ENCODE measurements around the gene ZNF362.

DNA sequence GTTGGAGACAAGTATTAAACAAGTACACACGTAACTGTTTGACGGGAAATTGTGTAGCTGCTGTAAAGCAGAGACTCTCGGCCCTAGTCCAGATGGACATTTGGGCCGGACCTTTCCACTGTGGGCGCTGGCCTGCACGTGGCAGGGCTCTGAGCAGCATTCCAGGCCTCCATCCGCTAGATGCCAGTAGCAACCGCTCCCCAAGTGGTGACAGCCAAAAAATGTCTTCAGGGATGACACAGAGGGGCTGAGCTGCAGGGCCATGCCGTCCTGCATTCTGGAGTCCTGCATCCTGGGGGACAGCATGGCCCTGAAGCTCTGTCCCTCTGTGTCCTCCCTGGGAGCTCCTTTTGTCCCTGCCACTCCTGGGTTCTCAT, 39.8 kb downstream of the ZNF362 start:
- TF ChIP-seq POLR2A (IDR thresholded peaks at IDR 0.05), result no peak
- TF ChIP-seq, protein P1, sequence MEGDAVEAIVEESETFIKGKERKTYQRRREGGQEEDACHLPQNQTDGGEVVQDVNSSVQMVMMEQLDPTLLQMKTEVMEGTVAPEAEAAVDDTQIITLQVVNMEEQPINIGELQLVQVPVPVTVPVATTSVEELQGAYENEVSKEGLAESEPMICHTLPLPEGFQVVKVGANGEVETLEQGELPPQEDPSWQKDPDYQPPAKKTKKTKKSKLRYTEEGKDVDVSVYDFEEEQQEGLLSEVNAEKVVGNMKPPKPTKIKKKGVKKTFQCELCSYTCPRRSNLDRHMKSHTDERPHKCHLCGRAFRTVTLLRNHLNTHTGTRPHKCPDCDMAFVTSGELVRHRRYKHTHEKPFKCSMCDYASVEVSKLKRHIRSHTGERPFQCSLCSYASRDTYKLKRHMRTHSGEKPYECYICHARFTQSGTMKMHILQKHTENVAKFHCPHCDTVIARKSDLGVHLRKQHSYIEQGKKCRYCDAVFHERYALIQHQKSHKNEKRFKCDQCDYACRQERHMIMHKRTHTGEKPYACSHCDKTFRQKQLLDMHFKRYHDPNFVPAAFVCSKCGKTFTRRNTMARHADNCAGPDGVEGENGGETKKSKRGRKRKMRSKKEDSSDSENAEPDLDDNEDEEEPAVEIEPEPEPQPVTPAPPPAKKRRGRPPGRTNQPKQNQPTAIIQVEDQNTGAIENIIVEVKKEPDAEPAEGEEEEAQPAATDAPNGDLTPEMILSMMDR (IDR thresholded peaks at IDR 0.05), result no peak
- no peak for TF ChIP-seq POLR2AphosphoS5 (IDR thresholded peaks at IDR 0.05)

Measured in stomach (tissue), 4 donors.